GM12864 (cell line): ENCODE data around the gene GPR15LG.

Source experiments
- DNase-seq: peaks from one replicate; pipeline ENCODE4 v3.0.0-alpha.2; 2011; ENCODE audit warnings: low read depth
- H3K4me3 ChIP-seq: 2 replicates; pipeline ENCODE4 v1.5.1; 2011; ENCODE audit warnings: mild to moderate bottlenecking, low read depth, low read length, control low read depth
- CTCF ChIP-seq: IDR thresholded peaks from 2 replicates; pipeline ENCODE4 v1.5.1; 2011; ENCODE audit warnings: low read depth, mild to moderate bottlenecking, moderate library complexity, low read length, control low read depth, inconsistent platforms; ENCODE audit errors: missing control alignments

The GPR15LG gene

GRCh38 chr10:84156768-84157167 is 16.8 kb upstream of the GPR15LG start:
- no peak for TF ChIP-seq CTCF
- H3K4me3 ChIP-seq: no peak overlapping the region
- DNase-seq: no peak

GRCh38 chr10:84158061-84158460 is 15.5 kb upstream of the GPR15LG start:
- no peak for TF ChIP-seq CTCF
- DNase-seq: no peak
- H3K4me3 ChIP-seq: no peak overlapping the region

- DNase-seq: no peak
These were observed 15.1 kb upstream of the GPR15LG start for GRCh38 chr10:84158550-84158949.

GRCh38 chr10:84159076-84159685 is 14.4 kb upstream of the GPR15LG start:
- no peak overlapping the region for H3K4me3 ChIP-seq
- DNase-seq: no peak
- TF ChIP-seq CTCF: no peak

More at GRCh38 chr10:84158550-84158949, 15.1 kb upstream of the GPR15LG start:
- H3K4me3 ChIP-seq: no peak overlapping the region
- no peak for TF ChIP-seq CTCF

GRCh38 chr10:84160663-84161362 is 12.8 kb upstream of the GPR15LG start:
- TF ChIP-seq CTCF: no peak
- no peak for DNase-seq
- no peak overlapping the region for H3K4me3 ChIP-seq

- TF ChIP-seq CTCF: no peak
These were observed 9.6 kb upstream of the GPR15LG start for GRCh38 chr10:84163996-84164395.

GRCh38 chr10:84164442-84164841 is 9.2 kb upstream of the GPR15LG start:
- no peak for TF ChIP-seq CTCF
- H3K4me3 ChIP-seq: no peak overlapping the region
- DNase-seq: no peak

More at GRCh38 chr10:84163996-84164395, 9.6 kb upstream of the GPR15LG start:
- no peak for DNase-seq
- H3K4me3 ChIP-seq: no peak overlapping the region
